Nephron (organoid): Measurements from ENCODE around the gene KANSL1.
"Not testable (repeated sequence)": the region's sequence is repeated elsewhere in the genome, so short reads cannot be mapped to it uniquely, and the experiment has no call there.

Source experiments
- H3K27ac Mint-ChIP-seq, 3 experiments: 2 replicates each; pipeline ENCODE4 v1.8.0; 2020; ENCODE audit warnings: mixed read lengths in 3 of 3, mild to moderate bottlenecking in 2 of 3, moderate library complexity in 1 of 3
- H3K27me3 Mint-ChIP-seq: 2 replicates; pipeline ENCODE4 v1.8.0; 2021; ENCODE audit warnings: low read depth, mild to moderate bottlenecking, moderate library complexity, mixed read lengths
- H3K36me3 Mint-ChIP-seq: 2 replicates; pipeline ENCODE4 v1.8.0; 2020; ENCODE audit warnings: low read depth, mixed read lengths
- H3K4me1 Mint-ChIP-seq: 2 replicates; pipeline ENCODE4 v1.8.0; 2020; ENCODE audit warnings: mixed read lengths
- H3K4me3 Mint-ChIP-seq, 3 experiments: 2 replicates each; pipeline ENCODE4 v1.8.0; 2020; ENCODE audit warnings: mild to moderate bottlenecking in 3 of 3, mixed read lengths in 3 of 3, moderate library complexity in 2 of 3
- H3K9me3 Mint-ChIP-seq: 2 replicates; pipeline ENCODE4 v1.8.0; 2020; ENCODE audit warnings: mixed read lengths
- TF ChIP-seq, protein P1 (sequence below), 3 experiments: fragments of 200-600 bp; sonication (generic); IDR thresholded peaks; one replicate each; pipeline ENCODE4 v1.5.0; 2021; ENCODE audit warnings: antibody characterized with exemption in 3 of 3; ENCODE audit not compliant: unreplicated experiment in 3 of 3

Gene KANSL1

DNA sequence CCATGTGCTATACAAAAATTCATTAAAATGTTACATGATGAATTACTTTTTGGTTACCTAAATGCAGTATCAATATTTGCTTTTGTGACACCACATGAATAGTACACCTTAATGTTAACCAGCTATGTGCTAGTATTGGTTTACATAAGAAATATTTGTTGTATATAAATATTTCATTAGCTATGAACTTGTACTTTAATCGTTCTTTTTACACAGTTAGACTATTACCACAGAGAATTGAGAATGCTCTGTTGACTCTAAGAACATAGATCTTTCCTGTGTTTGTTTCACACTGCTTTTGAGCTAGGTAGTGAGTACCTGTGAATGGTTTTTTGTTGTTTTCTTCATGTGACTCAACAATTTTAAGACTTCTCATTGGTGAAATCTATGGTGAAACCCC lies 93.4 kb downstream of the KANSL1 start:
- Mint-ChIP-seq H3K9me3 (no peaks in the 10 kb centered on the region), H3K36me3 (no peaks in the 10 kb centered on the region), H3K27me3 (no peaks in the 10 kb centered on the region), H3K4me1 (peaks cover 11% of the 10 kb centered on the region), H3K4me3 (no peak overlapping the region), H3K27ac (no peak overlapping the region)
- TF ChIP-seq, protein P1, sequence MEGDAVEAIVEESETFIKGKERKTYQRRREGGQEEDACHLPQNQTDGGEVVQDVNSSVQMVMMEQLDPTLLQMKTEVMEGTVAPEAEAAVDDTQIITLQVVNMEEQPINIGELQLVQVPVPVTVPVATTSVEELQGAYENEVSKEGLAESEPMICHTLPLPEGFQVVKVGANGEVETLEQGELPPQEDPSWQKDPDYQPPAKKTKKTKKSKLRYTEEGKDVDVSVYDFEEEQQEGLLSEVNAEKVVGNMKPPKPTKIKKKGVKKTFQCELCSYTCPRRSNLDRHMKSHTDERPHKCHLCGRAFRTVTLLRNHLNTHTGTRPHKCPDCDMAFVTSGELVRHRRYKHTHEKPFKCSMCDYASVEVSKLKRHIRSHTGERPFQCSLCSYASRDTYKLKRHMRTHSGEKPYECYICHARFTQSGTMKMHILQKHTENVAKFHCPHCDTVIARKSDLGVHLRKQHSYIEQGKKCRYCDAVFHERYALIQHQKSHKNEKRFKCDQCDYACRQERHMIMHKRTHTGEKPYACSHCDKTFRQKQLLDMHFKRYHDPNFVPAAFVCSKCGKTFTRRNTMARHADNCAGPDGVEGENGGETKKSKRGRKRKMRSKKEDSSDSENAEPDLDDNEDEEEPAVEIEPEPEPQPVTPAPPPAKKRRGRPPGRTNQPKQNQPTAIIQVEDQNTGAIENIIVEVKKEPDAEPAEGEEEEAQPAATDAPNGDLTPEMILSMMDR (IDR thresholded peaks at IDR 0.05; ENCODE audit: unreplicated experiment in 3 of 3), result no peak

DNA sequence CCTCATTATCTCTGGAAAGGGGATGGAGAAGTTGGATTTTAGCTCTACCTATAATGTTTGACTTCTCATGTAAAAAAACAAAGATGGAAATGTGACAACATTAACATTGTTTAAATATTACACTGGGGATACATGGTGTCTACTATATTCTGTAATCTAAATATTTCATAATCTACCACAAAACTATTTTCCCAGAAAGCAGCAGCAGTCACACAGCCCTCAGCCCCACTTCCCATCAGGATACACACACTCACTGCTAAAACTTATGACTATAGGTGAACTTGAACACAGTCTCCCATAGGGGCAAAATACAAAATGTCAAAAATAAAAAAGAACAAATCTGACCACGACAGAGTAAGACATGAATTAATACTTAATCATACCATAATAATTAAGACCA lies 95.7 kb downstream of the KANSL1 start:
- TF ChIP-seq, protein P1 (IDR thresholded peaks at IDR 0.05; ENCODE audit: unreplicated experiment in 3 of 3), result no peak
- H3K27ac Mint-ChIP-seq, result no peak overlapping the region
- no peak overlapping the region for H3K4me3 Mint-ChIP-seq
- no peaks in the 10 kb centered on the region for H3K27me3 Mint-ChIP-seq
- H3K9me3 Mint-ChIP-seq, result no peaks in the 10 kb centered on the region
- peaks cover 7% of the 10 kb centered on the region for H3K4me1 Mint-ChIP-seq
- H3K36me3 Mint-ChIP-seq, result peaks cover 14% of the 10 kb centered on the region

DNA sequence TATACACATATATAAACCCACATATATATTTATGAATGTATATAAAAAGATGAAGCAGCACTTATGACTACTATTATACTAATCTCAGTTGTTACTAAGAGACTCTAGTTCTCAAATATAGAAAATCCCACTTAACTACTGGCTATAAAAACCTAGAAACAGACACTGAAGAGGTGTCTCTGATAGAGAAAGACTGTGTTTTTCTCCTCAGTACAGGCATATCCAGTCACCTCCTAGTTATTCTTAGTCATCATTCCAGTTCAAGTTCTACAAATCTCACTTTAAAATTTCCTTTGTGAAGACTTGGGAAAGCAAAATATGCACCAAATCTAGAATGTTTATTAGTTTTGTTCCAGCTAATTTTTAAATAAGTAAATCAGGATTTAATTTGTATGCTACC lies 100.2 kb downstream of the KANSL1 start:
- Mint-ChIP-seq H3K9me3 (no peaks in the 10 kb centered on the region), H3K36me3 (peaks cover 43% of the 10 kb centered on the region), H3K4me1 (no peaks in the 10 kb centered on the region), H3K27me3 (no peaks in the 10 kb centered on the region), H3K27ac (no peak overlapping the region), H3K4me3 (no peak overlapping the region)
- TF ChIP-seq, protein P1 (IDR thresholded peaks at IDR 0.05; ENCODE audit: unreplicated experiment in 3 of 3), result no peak

DNA sequence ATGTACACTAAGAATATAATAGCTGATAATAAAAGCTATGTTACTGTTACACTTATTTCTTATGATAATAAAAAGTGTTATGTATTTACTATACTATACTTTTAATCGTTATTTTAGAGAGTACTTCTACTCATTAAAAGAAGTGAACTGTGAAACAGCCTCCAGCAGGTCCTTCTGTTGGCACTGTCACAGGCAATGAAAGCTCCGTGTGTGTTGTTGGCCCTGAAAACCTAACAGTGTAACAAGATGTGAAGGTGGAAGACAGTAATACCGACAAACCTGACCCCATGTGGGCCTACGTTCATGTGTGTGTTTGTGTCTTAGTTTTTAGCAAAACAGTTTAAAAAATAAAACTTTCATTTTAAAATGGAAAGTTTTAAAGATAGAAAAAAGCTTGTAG lies 102.4 kb downstream of the KANSL1 start:
- H3K9me3 Mint-ChIP-seq, result no peaks in the 10 kb centered on the region

DNA sequence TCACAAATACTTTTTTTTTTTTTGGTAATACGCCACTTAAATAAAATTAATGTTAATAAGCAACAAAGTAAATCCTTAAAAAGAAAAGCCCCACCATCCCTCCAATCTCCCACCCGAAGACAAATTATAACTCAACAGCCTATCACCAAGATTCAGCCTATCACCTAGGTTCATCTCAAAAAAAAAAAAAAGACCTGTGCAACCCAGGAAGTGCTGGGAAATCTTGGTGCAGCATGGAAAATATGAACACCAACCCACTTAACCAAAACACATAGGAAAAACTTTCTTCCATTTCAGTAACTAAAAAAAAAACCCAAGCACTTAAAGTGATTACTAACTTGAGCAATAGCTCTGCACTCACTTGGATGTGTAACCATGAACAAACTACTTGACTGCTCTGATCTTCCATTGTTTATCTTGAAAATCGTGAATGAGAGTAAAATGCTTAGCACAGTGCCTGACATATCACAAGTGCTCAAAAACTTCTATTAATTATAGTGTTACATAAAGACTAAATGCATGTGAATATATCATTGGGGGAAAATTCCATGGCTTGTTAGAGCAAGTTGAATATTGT lies 103.8 kb downstream of the KANSL1 start:
- Mint-ChIP-seq H3K4me1 (peaks cover 8% of the 10 kb centered on the region), H3K27ac (no peak overlapping the region), H3K36me3 (peaks cover 52% of the 10 kb centered on the region), H3K4me3 (no peak overlapping the region), H3K9me3 (no peaks in the 10 kb centered on the region), H3K27me3 (no peaks in the 10 kb centered on the region)
- TF ChIP-seq, protein P1 (IDR thresholded peaks at IDR 0.05; ENCODE audit: unreplicated experiment in 3 of 3), result no peak

More for the DNA sequence above, 102.4 kb downstream of the KANSL1 start:
- no peak overlapping the region for H3K27ac Mint-ChIP-seq
- no peaks in the 10 kb centered on the region for H3K27me3 Mint-ChIP-seq
- H3K36me3 Mint-ChIP-seq, result peaks cover 48% of the 10 kb centered on the region
- H3K4me1 Mint-ChIP-seq, result no peaks in the 10 kb centered on the region
- TF ChIP-seq, protein P1 (IDR thresholded peaks at IDR 0.05; ENCODE audit: unreplicated experiment in 3 of 3), result no peak
- no peak overlapping the region for H3K4me3 Mint-ChIP-seq

DNA sequence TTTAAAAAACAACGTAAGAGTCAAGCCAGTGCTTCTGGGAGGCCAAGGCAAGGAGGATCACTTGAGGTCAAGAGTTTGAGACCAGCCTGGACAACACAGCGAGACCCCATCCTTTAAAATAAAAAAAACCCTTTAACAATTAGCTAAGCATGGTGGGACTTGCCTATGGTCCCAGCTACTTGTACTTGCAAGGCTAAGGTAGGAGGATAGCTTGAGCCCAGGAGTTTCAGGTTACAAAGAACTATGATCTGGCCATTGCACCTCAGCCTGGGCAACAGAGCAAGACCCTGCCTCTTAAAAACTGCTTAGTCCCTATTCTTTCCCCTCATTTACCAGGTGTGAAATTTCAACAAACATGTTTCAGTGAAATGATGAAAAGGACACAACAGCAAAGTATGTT lies 104.6 kb downstream of the KANSL1 start:
- TF ChIP-seq, protein P1 (IDR thresholded peaks at IDR 0.05; ENCODE audit: unreplicated experiment in 3 of 3), result no peak
- H3K4me1 Mint-ChIP-seq, result peaks cover 8% of the 10 kb centered on the region
- H3K9me3 Mint-ChIP-seq, result no peaks in the 10 kb centered on the region
- H3K27me3 Mint-ChIP-seq, result no peaks in the 10 kb centered on the region
- H3K27ac Mint-ChIP-seq, result peak overlapping the region in 1 of 3 experiments; percentile 21
- no peak overlapping the region for H3K4me3 Mint-ChIP-seq
- H3K36me3 Mint-ChIP-seq, result peaks cover 46% of the 10 kb centered on the region

DNA sequence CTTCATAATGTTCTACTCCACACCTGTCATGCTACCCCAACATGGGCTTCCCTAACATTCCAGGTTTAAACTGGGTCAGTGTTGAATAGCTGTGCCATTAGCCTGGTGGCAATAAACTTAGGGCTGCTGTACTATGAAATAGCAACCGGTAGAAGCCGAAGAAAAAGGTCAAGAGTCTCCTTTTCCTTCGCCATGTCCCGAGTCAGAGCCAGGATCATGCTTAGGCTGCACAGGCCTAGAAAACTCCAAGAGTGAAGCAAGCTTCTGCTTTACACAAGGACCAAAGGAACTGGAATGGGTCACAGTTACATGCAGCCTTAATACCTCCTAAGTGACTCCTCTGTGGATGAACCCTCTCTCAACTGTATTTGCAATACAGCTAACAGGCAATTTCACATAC lies 105.4 kb downstream of the KANSL1 start:
- H3K4me1 Mint-ChIP-seq, H3K27me3 Mint-ChIP-seq, H3K27ac Mint-ChIP-seq, H3K4me3 Mint-ChIP-seq, H3K9me3 Mint-ChIP-seq: not testable (repeated sequence)
- peaks cover 42% of the 10 kb centered on the region for H3K36me3 Mint-ChIP-seq
